RWPE1 (cell line): ENCODE results near the gene AKAP12.

Experiments
- CTCF ChIA-PET: fragments of 350-600 bp; sonication (Branson Sonifier 250); formaldehyde crosslinking; extraction: SDS; loops from one replicate; lab custom pipeline; 2021; lab: Yijun Ruan, JAX
- POLR2A ChIA-PET: fragments of 400-600 bp; formaldehyde crosslinking; extraction: SDS; loops from one replicate; lab custom pipeline; 2020; ENCODE audit warnings: antibody characterized with exemption; ENCODE audit not compliant: low non-redundant PET; lab: Yijun Ruan, JAX
- DNase-seq: peaks from one replicate; pipeline ENCODE4 v3.0.0; 2012; ENCODE audit warnings: low spot score
- H3K27ac ChIP-seq: fragments of 450-650 bp; 2 replicates; pipeline ENCODE4 v1.5.1; 2017
- CTCF ChIP-seq: fragments of 450-650 bp; conservative IDR thresholded peaks from 2 replicates; pipeline ENCODE4 v1.5.1; 2017; ENCODE audit warnings: low read depth, mild to moderate bottlenecking

AKAP12 gene

GRCh38 chr6:151265282-151265681 is 25.5 kb downstream of the AKAP12 start:
- TF ChIP-seq CTCF, result no peak
- ChIA-PET POLR2A (no interaction called here), CTCF (interaction anchor here (0.6 kb wide), 1 partner anchor 383 kb away, joined by 8 read pairs; no protein-coding TSS in a partner anchor)
- no peak overlapping the region for H3K27ac ChIP-seq
- DNase-seq, result no peak

GRCh38 chr6:151269321-151269995 is 29.7 kb downstream of the AKAP12 start:
- TF ChIP-seq CTCF, result no peak
- H3K27ac ChIP-seq, result no peak overlapping the region
- ChIA-PET POLR2A (no interaction called here), CTCF (no interaction called here)
- no peak for DNase-seq

- POLR2A ChIA-PET, result no interaction called here
- no peak overlapping the region for H3K27ac ChIP-seq
- TF ChIP-seq CTCF, result no peak
- CTCF ChIA-PET, result interaction anchor here (0.7 kb wide), 1 partner anchor 49 kb away, joined by 3 read pairs; no protein-coding TSS in a partner anchor
- DNase-seq, result no peak
Measured at GRCh38 chr6:151275121-151275520, 35.4 kb downstream of the AKAP12 start.

GRCh38 chr6:151275566-151275965 is 35.8 kb downstream of the AKAP12 start:
- no peak overlapping the region for H3K27ac ChIP-seq
- no peak for DNase-seq
- TF ChIP-seq CTCF, result no peak
- CTCF ChIA-PET, result interaction anchor here (0.5 to 0.9 kb wide), 2 partner anchors 220 to 245 kb away, joined by 4 read pairs; no protein-coding TSS in a partner anchor
- POLR2A ChIA-PET, result no interaction called here

GRCh38 chr6:151276112-151276740 is 36.5 kb downstream of the AKAP12 start:
- ChIA-PET CTCF (interaction anchor here (0.5 to 0.9 kb wide), 2 partner anchors 221 to 246 kb away, joined by 4 read pairs; no protein-coding TSS in a partner anchor), POLR2A (no interaction called here)
- no peak overlapping the region for H3K27ac ChIP-seq
- peak; percentile 29 for DNase-seq
- no peak for TF ChIP-seq CTCF

DNA sequence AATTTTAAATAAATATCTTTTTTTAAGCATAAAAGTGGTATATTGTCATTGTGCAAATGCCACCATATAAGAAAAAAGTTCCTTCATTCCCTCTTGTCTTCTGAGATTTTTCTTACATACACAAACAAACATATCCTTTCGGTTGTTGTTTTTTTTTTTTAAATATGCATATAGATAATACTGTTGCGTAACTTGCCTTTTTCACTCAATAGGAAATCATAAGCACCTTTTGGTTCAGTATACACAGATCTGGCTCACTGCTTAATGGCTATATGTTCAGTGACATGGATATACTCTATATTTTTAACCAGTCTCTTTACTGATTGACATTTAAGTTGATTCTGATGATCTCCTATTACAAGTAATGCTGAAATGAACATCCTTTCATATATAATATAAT is 40.1 kb downstream of the AKAP12 start:
- DNase-seq, result no peak
- ChIA-PET POLR2A (no interaction called here), CTCF (no interaction called here)
- no peak for TF ChIP-seq CTCF
- H3K27ac ChIP-seq, result no peak overlapping the region
